Keratinocyte (primary cell): ENCODE measurements around the gene ARHGAP10. TPM values are rescaled to one million over a fixed set of nuclear protein-coding genes. Genes with fewer than 3 reads are reported as not detected.
A peak's percentile ranks its signal among the peaks of the same experiment; 100 is the strongest.

Experiments used
- DNase-seq: peaks from one replicate; pipeline ENCODE4 v3.0.0-alpha.2; 2011; ENCODE audit warnings: low read depth, missing footprints, low spot score
- FAIRE-seq: peaks from 2 replicates; lab custom pipeline; 2011; peaks lifted over from hg19 to GRCh38; lab: Jason Lieb, UNC
- H2AFZ ChIP-seq: 2 replicates; pipeline ENCODE4 v1.6.0; 2012; ENCODE audit warnings: low read length, control low read depth, inconsistent platforms; ENCODE audit not compliant: control insufficient read depth
- H3K27ac ChIP-seq: 2 replicates; pipeline ENCODE4 v1.5.1; 2011; ENCODE audit warnings: low read length; ENCODE audit not compliant: control insufficient read depth, insufficient read depth
- H3K27me3 ChIP-seq: 3 replicates; pipeline ENCODE4 v1.6.0; 2011; ENCODE audit warnings: low read length; ENCODE audit not compliant: control insufficient read depth, insufficient read depth; ENCODE audit errors: extremely low read depth
- H3K36me3 ChIP-seq, 2 experiments: 2 replicates in 1 of 2; 3 replicates in 1 of 2; pipeline ENCODE4 v1.5.1; 2011; ENCODE audit warnings: low read length in 2 of 2, mild to moderate bottlenecking in 1 of 2; ENCODE audit not compliant: control insufficient read depth in 2 of 2, insufficient read depth in 2 of 2; ENCODE audit errors: extremely low read depth in 1 of 2
- H3K4me1 ChIP-seq: 3 replicates; pipeline ENCODE4 v1.5.1; 2011; ENCODE audit warnings: low read length; ENCODE audit not compliant: control insufficient read depth, insufficient read depth; ENCODE audit errors: extremely low read depth
- H3K4me2 ChIP-seq: 3 replicates; pipeline ENCODE4 v1.6.0; 2011; ENCODE audit warnings: low read depth, low read length; ENCODE audit not compliant: control insufficient read depth, insufficient read depth; ENCODE audit errors: extremely low read depth
- H3K4me3 ChIP-seq, 3 experiments: fragments of 200-600 bp in 1 of 3; sonication (generic) in 1 of 3; 2 replicates in 2 of 3; 3 replicates in 1 of 3; pipeline ENCODE4 v1.5.1; 2011 to 2016; ENCODE audit warnings: low read length in 3 of 3, mild to moderate bottlenecking in 3 of 3, control low read depth in 2 of 3, inconsistent platforms in 1 of 3, low read depth in 1 of 3, mixed read lengths in 1 of 3, mixed run types in 1 of 3, moderate library complexity in 1 of 3; ENCODE audit not compliant: control insufficient read depth in 2 of 3, insufficient read depth in 2 of 3; ENCODE audit errors: extremely low read depth in 1 of 3
- H3K79me2 ChIP-seq: 2 replicates; pipeline ENCODE4 v1.6.0; 2012; ENCODE audit warnings: low read length; ENCODE audit not compliant: control insufficient read depth, insufficient read depth
- H3K9ac ChIP-seq: 3 replicates; pipeline ENCODE4 v1.6.0; 2011; ENCODE audit warnings: low read length; ENCODE audit not compliant: control insufficient read depth, insufficient read depth; ENCODE audit errors: extremely low read depth
- H3K9me1 ChIP-seq: 3 replicates; pipeline ENCODE4 v1.6.0; 2011; ENCODE audit warnings: low read length; ENCODE audit not compliant: control insufficient read depth, insufficient read depth; ENCODE audit errors: extremely low read depth
- H3K9me3 ChIP-seq: 2 replicates; pipeline ENCODE4 v1.5.1; 2012; ENCODE audit warnings: low read depth, low read length; ENCODE audit not compliant: control insufficient read depth
- H4K20me1 ChIP-seq: 3 replicates; pipeline ENCODE4 v1.6.0; 2011; ENCODE audit warnings: low read length; ENCODE audit not compliant: control insufficient read depth, insufficient read depth; ENCODE audit errors: extremely low read depth
- EZH2 ChIP-seq: IDR thresholded peaks from one replicate; pipeline ENCODE4 v1.6.1; 2012; ENCODE audit warnings: inconsistent platforms, mild to moderate bottlenecking, low read length, moderate library complexity
- dilution Hi-C: fragments of 300-500 bp; cut with MboI; formaldehyde crosslinking; loops from one replicate; pipeline ENCODE4 v1.7.0; 2020; ENCODE audit warnings: low sequenced_read_pairs; ENCODE audit not compliant: extremely low pct_ligation_motif_present
- polyA plus RNA-seq, 5 experiments: library from polyadenylated mRNA; depleted of rRNA in 3 of 5; stranded (reverse) in 3 of 5; stranded (forward) in 1 of 5; unstranded in 1 of 5; fragments of >200 nt; gene quantifications; 1 replicate in 1 of 5; 2 replicates in 3 of 5; 3 replicates in 1 of 5; pipeline versions ENCODE4 v1.2.1 to v1.2.3, GENCODE V29; 2011 to 2012; ENCODE audit warnings: missing spikeins in 2 of 5, low read depth in 1 of 5, low replicate concordance in 1 of 5
- TF ChIP-seq, protein P1 (sequence below), 3 experiments: IDR thresholded peaks in 1 of 3; conservative IDR thresholded peaks in 1 of 3; optimal IDR thresholded peaks in 1 of 3; 2 replicates in 2 of 3; 3 replicates in 1 of 3; pipeline versions ENCODE3 to v1.5.1; 2011; ENCODE audit warnings: low read length in 3 of 3, mild to moderate bottlenecking in 3 of 3, moderate library complexity in 2 of 3, control low read depth in 1 of 3, inconsistent platforms in 1 of 3; ENCODE audit not compliant: insufficient read depth in 2 of 3; ENCODE audit errors: extremely low read depth in 1 of 3

Gene ARHGAP10
- polyA plus RNA-seq, 1 donor (not counting 4 experiments of a cell fraction or from before 2014, with no cell fraction given), result 18.7 TPM

DNA sequence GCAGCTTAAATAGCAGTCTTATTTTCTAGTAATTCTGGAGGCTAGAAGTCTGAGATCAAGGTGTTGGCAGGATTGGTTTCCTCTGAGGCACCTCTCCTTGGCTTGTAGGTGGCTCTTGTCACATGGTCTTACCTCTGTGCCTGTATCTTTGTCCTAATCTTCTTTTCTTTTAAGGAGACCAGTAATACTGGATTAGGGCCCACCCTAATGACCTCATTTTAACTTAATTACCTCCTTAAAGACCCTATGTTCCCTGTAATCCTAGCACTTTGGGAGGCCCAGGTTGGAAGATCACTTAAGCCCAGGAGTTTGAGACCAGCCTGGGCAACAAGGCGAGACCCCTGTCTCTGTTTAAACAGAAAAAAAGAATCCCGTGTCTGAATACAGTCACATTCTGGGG, 38.9 kb downstream of the ARHGAP10 start:
- no peak overlapping the region for H2AFZ ChIP-seq
- no peak for FAIRE-seq

GRCh38 chr4:147772056-147772455, 40.2 kb downstream of the ARHGAP10 start:
- dilution Hi-C loops, result no loop called here
- Histone ChIP-seq H3K79me2 (peaks cover 77% of the 10 kb centered on the region), H3K4me3 (peak overlapping the region in 2 of 3 experiments; percentile 56 to 60), H3K27me3 (no peaks in the 10 kb centered on the region), H3K27ac (peak overlapping the region; percentile 97), H3K9ac (peak overlapping the region; percentile 78), H4K20me1 (no peaks in the 10 kb centered on the region), H2AFZ (peak overlapping the region; percentile 59), H3K9me1 (peaks cover 4% of the 10 kb centered on the region), H3K9me3 (no peaks in the 10 kb centered on the region), H3K36me3 (no peaks in the 10 kb centered on the region), H3K4me1 (peaks cover 59% of the 10 kb centered on the region), H3K4me2 (peak overlapping the region; percentile 90)
- FAIRE-seq (no peak), DNase-seq (no peak)
- TF ChIP-seq, protein P1, sequence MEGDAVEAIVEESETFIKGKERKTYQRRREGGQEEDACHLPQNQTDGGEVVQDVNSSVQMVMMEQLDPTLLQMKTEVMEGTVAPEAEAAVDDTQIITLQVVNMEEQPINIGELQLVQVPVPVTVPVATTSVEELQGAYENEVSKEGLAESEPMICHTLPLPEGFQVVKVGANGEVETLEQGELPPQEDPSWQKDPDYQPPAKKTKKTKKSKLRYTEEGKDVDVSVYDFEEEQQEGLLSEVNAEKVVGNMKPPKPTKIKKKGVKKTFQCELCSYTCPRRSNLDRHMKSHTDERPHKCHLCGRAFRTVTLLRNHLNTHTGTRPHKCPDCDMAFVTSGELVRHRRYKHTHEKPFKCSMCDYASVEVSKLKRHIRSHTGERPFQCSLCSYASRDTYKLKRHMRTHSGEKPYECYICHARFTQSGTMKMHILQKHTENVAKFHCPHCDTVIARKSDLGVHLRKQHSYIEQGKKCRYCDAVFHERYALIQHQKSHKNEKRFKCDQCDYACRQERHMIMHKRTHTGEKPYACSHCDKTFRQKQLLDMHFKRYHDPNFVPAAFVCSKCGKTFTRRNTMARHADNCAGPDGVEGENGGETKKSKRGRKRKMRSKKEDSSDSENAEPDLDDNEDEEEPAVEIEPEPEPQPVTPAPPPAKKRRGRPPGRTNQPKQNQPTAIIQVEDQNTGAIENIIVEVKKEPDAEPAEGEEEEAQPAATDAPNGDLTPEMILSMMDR (optimal IDR thresholded peaks at IDR 0.05 in 1 of 3, IDR thresholded peaks at IDR 0.05 in 1 of 3, conservative IDR thresholded peaks at IDR 0.05 in 1 of 3; ENCODE audit: extremely low read depth in 1 of 3, insufficient read depth in 2 of 3, low read length in 3 of 3), result peak in 2 of 3 experiments; percentile 8 to 9
- TF ChIP-seq EZH2, result no peak

More for the DNA sequence above, 38.9 kb downstream of the ARHGAP10 start:
- Histone ChIP-seq H3K4me3 (no peak overlapping the region), H3K9me1 (peaks cover 4% of the 10 kb centered on the region), H4K20me1 (no peaks in the 10 kb centered on the region), H3K9me3 (no peaks in the 10 kb centered on the region), H3K79me2 (peaks cover 75% of the 10 kb centered on the region), H3K36me3 (no peaks in the 10 kb centered on the region), H3K4me2 (no peak overlapping the region), H3K9ac (no peak overlapping the region), H3K4me1 (peaks cover 60% of the 10 kb centered on the region), H3K27me3 (no peaks in the 10 kb centered on the region), H3K27ac (peak overlapping the region; percentile 13)
- no peak for DNase-seq
- TF ChIP-seq, protein P1 (optimal IDR thresholded peaks at IDR 0.05 in 1 of 3, IDR thresholded peaks at IDR 0.05 in 1 of 3, conservative IDR thresholded peaks at IDR 0.05 in 1 of 3; ENCODE audit: extremely low read depth in 1 of 3, insufficient read depth in 2 of 3, low read length in 3 of 3), result no peak
- TF ChIP-seq EZH2, result no peak
- dilution Hi-C loops, result no loop called here
